GF-D8 (cell line): ENCODE results near the gene OR2B3.
"Not testable (repeated sequence)": the region's sequence is repeated elsewhere in the genome, so short reads cannot be mapped to it uniquely, and the experiment has no call there.

Source experiments
- DNase-seq: peaks from one replicate; lab custom pipeline; 2025; lab: John Stamatoyannopoulos, UW

Gene OR2B3, protein sequence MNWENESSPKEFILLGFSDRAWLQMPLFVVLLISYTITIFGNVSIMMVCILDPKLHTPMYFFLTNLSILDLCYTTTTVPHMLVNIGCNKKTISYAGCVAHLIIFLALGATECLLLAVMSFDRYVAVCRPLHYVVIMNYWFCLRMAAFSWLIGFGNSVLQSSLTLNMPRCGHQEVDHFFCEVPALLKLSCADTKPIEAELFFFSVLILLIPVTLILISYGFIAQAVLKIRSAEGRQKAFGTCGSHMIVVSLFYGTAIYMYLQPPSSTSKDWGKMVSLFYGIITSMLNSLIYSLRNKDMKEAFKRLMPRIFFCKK

DNA sequence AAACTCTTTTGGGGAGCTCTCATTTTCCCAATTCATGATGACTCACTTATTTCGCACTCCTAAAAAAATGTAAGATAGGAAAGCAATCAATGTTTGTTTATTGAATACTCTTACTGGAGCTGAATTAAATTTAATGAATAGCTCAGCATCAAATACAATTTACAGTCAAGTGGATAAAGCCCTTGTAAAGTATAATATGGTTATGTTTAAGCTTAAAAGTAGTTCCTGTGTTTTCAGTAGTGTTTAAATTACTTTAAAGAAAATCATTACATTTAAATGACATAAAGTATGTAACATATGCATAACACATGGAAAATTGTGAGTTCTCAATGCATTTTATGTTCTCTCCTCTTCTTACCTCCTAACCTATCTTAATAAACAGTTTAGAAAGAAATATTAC lies at the start of gene OR2B3:
Gene OR2B3 (minus strand): TSS at position 101 of the 400 bp plus-strand sequence. CDS start 65 bp downstream, at position 36.
- no peak for DNase-seq

DNA sequence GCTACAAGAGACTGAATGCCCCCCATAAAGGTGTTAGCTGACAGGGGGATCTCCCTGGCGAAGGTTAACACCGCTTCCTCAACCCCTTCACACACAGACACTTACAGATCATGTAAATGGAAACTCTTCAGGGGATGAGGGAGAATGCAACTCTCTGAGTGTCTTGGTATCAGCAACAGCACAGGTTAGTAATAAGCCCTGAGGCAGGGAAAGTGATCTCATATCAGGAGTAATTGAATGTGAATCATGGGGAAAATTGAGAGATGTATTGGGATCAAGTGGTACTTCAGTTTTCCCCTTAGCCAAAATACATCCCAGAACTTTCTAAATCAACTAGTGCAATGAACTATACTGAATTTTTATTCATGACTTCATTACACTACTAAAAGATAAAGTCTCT lies 44.6 kb upstream of the OR2B3 start:
- no peak for DNase-seq

DNA sequence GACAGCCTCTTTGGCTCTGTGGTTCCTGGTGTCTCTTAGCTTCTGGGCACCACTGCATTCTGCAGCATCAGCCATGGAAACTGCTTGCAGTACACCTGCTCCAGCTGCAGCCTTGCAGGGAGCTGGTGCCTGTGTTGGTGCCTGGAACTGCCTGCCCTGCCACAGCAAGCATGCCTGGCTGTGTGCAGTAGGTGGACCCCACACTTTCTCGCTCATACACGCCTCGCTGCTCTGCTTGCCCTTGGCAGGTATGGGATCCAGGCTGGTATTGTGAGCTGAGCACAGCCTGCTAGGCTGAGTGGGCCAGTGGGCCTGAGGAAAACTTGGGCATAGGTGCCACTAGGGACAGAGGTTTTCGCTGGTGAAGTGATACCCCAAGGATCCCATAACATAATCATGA lies 43.5 kb upstream of the OR2B3 start:
- no peak for DNase-seq

DNA sequence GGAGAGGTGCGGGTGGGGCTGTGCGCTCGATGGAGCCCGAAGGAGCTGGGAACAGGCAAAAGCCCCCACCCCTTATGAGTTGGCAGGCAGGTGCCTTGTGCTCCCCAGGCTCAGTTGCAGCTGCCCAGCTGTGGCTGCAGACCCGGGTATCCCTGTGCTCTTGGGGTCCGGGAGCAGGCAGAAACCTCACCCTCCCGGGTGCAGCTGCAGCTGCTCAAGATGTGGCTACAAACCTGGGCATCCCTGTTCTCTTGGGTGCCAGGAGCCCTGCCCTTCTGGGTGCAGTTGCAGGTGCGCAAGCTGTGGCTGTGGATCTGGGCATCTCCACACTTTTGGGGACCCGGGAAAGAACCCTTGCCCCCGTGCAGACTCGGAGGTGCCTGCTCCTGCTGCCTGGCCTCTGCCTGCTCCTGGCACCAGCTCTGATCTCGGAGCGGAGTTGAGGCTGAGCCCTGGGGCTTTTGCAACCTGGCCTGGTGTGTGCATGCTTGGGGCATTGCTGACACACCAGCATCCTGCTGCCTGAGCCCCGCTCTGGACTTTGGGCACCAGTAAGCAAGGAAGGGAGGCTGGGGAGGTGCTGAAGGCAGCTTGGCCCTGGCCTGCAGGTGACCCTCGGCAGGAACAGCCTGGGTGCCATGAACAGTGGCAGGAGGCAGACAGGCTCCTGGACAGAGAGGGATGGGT lies 42.4 kb upstream of the OR2B3 start:
- no peak for DNase-seq

DNA sequence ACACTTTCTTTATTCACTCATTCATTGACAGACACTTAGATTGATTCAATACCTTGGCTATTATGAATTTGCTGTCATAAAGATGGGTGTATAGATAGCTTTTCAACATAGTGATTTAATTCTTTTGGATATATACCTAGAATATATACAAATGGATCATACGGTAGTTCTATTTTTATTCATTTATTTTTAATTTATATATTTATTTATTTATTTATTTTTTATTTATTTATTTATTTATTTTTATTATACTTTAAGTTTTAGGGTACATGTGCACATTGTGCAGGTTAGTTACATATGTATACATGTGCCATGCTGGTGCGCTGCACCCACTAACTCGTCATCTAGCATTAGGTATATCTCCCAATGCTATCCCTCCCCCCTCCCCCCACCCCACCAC lies 27.9 kb upstream of the OR2B3 start:
- DNase-seq: not testable (repeated sequence)

DNA sequence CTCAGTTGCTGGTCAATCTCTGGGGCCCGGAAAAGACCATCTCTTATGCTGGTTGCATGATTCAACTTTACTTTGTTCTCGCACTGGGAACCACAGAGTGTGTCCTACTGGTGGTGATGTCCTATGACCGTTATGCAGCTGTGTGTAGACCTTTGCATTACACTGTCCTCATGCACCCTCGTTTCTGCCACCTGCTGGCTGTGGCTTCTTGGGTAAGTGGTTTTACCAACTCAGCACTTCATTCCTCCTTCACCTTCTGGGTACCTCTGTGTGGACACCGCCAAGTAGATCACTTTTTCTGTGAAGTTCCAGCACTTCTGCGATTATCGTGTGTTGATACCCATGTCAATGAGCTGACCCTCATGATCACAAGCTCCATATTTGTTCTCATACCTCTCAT lies 25.0 kb upstream of the OR2B3 start:
- no peak for DNase-seq

DNA sequence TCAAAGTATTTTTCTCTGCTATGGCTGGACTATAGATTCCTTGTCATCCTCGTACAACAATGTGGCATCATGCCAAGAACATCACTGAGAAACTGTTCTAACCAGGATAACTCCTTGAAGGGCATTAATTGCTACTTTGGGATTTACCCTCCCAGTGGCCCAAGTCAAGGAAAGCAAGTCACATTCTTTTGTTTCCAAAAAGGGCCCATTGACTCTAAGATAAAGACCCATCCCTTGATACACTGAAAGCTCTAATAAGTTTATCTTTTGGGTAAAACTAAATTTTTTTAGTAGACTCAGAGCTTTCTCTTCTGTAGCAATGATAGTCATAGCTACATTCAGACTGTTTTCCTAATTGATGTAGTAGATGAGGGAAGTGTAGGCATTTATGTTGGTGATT lies 20.6 kb upstream of the OR2B3 start, which contains the start of gene OR2J3:
Gene OR2J3 (plus strand): TSS at position 301 of the 400 bp plus-strand sequence. CDS start 3,833 bp downstream, outside the sequence.
- no peak for DNase-seq

DNA sequence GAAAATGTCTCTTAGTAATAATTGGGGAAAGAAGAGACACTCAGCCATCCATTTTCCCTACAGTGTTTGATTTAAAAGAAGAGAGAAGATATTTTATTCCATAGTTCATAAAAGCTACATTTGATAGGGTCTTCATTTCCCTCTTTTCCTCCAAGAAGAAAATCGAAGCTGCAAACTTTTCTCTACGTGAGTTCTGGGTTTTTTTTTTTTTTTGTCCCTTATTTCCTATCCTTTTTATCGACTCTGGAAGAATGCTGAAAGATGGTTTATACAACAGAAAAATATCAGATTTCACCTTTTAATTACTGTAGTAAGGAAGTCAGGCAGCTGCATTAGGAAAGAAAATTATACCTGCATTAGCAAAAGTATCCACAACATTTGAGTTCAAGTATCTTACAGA lies 12.1 kb upstream of the OR2B3 start, which contains the start of gene OR2J1:
Gene OR2J1 (plus strand): TSS at position 301 of the 400 bp plus-strand sequence. CDS start 1,453 bp downstream, outside the sequence.
- DNase-seq: no peak

DNA sequence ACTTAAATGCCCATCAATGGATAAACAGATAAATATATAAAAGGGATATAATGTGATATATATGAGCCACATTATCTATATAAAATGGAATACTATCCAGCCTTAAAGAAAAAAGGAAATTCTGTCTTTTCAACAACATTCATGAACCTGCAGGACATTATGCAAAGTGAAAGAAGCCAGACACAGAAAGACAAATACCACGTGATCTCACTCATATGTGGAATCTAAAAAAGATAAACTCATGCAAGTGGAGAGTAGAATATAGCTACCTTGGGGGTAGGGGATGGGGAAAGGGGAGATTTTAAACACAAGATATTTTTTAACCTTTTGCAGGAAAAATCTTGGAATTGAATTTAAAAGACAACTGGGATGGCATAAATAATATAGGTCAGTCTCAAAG lies 10.7 kb upstream of the OR2B3 start:
- no peak for DNase-seq

DNA sequence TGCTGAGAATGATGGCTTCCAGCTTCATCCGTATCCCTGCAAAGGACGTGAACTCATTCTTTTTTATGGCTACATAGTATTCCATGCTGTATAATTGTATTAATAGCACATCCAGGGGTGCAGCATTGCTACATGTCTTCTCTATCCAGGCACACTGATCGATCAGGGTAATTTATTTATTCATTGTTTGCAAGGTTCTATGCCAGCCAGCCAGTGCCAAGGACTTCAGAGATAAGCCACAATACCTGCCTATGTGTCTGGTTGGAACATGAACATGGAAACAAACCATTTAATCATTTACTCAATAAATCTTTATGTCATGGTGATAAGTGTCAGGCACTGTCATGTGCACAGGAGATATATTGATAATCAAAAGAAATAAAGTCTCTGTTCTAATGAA lies 5.8 kb upstream of the OR2B3 start:
- DNase-seq: no peak

DNA sequence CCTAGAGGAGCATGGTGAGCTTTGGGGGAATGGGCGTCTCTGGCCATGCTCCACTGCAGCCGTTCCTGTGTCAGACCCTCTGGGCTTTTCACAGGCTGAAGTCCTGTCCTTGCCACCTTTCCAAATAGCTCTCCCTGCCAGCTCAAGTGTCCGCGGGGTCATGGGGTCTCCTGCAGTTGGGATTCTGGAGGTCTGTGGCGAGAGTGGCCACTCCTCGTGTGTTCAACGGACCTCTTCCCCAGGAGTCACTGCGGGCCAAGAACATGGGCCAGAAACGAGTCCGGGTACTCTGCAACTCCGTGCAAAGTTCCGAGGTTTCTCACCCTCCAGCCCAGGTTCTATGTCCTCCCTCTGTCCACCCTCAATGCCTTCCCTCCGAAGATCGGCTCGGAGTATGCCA lies 4.7 kb downstream of the OR2B3 start:
- DNase-seq: no peak

DNA sequence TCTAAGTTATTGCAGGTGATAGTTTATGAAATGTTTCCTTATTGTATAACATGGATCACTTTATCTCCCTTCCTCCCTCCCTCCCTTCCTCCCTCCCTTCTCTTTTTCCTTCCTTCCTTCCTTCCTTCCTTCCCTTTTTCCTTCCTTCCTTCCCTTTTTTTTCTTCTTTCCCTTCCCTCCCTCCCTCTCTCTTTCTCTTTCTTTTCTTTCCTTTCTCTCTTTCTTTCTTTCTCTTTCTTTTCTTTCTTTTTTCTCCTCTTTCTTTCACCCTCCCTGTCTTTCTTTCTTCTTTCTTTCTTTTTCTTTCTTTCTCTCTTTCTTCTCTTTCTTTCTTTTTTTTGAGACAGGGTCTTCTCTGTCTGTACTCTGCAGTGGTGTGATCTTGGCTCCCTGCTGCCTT lies 5.8 kb downstream of the OR2B3 start:
- DNase-seq: no peak

DNA sequence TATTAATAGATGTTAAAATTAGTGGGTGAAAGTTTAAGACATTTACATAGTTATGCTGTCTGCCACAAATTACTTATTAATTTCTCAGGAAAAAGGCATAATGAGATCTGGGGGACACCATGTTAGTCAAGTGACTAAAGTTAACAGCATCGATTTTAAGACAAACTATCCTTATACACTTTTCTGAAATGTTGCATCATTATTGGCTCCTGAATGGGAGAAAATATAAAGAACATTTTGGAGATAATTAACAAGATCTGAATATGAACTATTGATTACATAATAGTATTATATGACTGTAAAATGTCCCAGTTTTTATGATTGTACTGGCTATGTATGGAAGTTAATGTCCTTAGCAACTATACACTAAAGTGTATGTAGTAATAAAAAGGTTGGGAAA lies 7.9 kb downstream of the OR2B3 start:
- DNase-seq: no peak

DNA sequence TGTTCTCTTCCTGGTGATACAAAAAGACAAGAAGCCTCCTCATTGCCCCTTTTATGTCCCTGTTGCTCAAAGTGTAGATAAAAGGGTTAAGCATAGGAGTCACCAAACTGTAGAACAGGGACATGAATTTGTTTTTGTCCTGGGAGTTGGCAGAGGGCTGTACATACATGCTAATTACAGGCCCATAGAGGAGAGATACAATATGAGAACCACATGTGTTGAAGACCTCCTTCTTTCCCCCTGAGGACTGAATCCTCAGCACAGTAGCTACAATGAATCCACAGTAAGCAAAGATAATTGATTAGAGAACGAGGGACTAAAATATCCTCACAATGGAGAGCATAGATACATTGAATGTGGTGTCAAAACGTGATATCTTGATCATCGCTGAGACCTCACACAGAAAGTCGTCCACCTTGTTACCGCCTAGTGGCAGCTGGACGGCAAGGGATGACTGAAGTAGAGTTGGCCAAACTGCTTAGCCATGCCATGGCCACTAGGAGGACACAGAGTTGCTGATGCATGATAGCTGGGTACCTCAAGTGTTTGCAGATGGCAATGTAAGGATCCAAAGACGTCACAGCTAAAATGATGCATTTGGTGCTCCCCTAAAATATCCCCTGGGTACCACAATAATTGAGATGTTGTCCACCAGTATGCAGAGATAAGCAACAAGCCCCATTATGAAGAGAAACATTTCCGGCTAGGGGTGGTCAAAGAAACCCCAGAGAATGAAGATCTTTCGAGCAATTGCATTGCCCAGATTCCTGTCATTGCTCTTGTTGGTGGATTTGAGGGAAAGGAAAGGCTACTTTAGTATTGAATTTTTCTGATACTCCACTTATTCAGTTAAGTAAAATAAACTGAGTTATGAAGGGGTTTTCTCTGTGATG lies 15.0 kb downstream of the OR2B3 start:
- DNase-seq: no peak

DNA sequence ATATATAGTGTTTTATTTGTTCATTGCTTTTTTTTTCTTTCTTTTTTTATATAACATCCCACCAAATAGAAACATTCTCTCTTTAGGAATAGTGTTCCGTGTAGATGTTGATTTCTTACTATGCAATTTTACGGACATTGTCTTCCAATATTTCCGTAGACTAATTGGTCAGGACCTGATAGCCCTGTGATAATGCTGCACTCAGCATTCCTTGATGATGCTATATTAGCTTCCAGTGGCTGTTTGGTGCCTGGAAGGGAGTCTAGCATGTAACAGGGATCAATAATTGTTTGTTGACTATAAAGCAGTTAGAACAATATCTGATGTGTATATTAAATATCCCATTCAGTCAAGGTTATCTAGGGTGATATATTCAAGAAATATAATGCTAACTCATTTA lies 35.4 kb downstream of the OR2B3 start:
- no peak for DNase-seq

DNA sequence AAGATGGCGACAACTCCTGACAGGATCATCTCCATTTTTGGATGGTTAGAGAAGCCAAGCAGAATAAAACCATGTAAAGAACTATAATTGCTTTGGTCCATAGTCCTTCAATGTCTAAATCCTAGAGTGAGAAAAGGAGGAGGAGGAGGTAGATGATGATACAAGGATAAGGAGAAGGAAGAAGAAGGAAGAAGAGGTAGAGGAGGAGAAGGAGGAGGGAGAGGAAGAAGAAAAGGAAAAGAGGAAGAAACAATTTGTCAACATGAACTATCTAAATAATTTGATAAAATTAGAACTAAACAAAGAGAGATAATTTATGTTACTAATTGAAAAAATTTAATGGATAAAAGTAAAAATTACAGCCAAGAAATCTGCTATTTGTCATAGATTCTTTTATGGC lies 42.0 kb downstream of the OR2B3 start, which contains the start of gene OR2W1:
Gene OR2W1 (minus strand): TSS at position 101 of the 400 bp plus-strand sequence. CDS start 0 bp downstream, at position 101.
- DNase-seq: no peak
